Brain microvascular endothelial cell (primary cell): ENCODE measurements around the gene CLDN18.

Experiments
- DNase-seq: peaks from one replicate; pipeline ENCODE4 v3.0.0-alpha.2; 2020
- H3K27ac ChIP-seq: fragments of 250-450 bp; sonication (Bioruptor Pico); 2 replicates; pipeline ENCODE4 v1.5.1; 2020; ENCODE audit warnings: mild to moderate bottlenecking, moderate library complexity
- H3K27me3 ChIP-seq: fragments of 250-450 bp; sonication (Bioruptor Pico); replicated peaks from 2 replicates; pipeline ENCODE4 v1.5.1; 2020; ENCODE audit warnings: mild to moderate bottlenecking
- H3K36me3 ChIP-seq: fragments of 250-450 bp; sonication (Bioruptor Pico); replicated peaks from 2 replicates; pipeline ENCODE4 v1.5.1; 2020; ENCODE audit warnings: mild to moderate bottlenecking
- H3K4me3 ChIP-seq: 2 replicates; pipeline ENCODE4 v1.5.1; 2011; ENCODE audit warnings: low read depth, mild to moderate bottlenecking, control low read depth, low read length, moderate library complexity
- CTCF ChIP-seq: IDR thresholded peaks from 2 replicates; pipeline ENCODE4 v1.5.1; 2011; ENCODE audit warnings: low read depth, mild to moderate bottlenecking, moderate library complexity, low read length, control low read depth, inconsistent platforms; ENCODE audit errors: missing control alignments
- in situ Hi-C: cut with HindIII; loops from 2 replicates; pipeline ENCODE4 v1.10.0; 2017; ENCODE audit warnings: low sequenced_read_pairs, low pct_ligation_motif_present

Gene CLDN18

GRCh38 chr3:137998121-137999042 is 11.6 kb upstream of the CLDN18 start:
- no peaks in the 10 kb centered on the region for H3K36me3 ChIP-seq
- H3K27ac ChIP-seq, result no peak overlapping the region
- no peak overlapping the region for H3K4me3 ChIP-seq
- no peaks in the 10 kb centered on the region for H3K27me3 ChIP-seq
- TF ChIP-seq CTCF, result no peak
- DNase-seq, result no peak
- in situ Hi-C loops, result no loop called here

GRCh38 chr3:138003069-138003468 is 6.9 kb upstream of the CLDN18 start:
- Histone ChIP-seq H3K4me3 (no peak overlapping the region), H3K36me3 (no peaks in the 10 kb centered on the region), H3K27me3 (no peaks in the 10 kb centered on the region), H3K27ac (no peak overlapping the region)
- no peak for DNase-seq
- no peak for TF ChIP-seq CTCF
- in situ Hi-C loops, result no loop called here

- Histone ChIP-seq H3K27ac (no peak overlapping the region), H3K36me3 (no peaks in the 10 kb centered on the region), H3K27me3 (no peaks in the 10 kb centered on the region), H3K4me3 (no peak overlapping the region)
- DNase-seq, result no peak
- in situ Hi-C loops, result no loop called here
- TF ChIP-seq CTCF, result no peak
Measured at GRCh38 chr3:138005627-138006026, 4.3 kb upstream of the CLDN18 start.

- no peak for TF ChIP-seq CTCF
Measured at GRCh38 chr3:138007898-138008297, 2.1 kb upstream of the CLDN18 start.

GRCh38 chr3:138010273-138010590 is 267 bp downstream of the CLDN18 start:
- no peaks in the 10 kb centered on the region for H3K27me3 ChIP-seq
- TF ChIP-seq CTCF, result no peak
- no peaks in the 10 kb centered on the region for H3K36me3 ChIP-seq
- no peak overlapping the region for H3K27ac ChIP-seq
- no peak for DNase-seq
- in situ Hi-C loops, result no loop called here
- H3K4me3 ChIP-seq, result no peak overlapping the region

More at GRCh38 chr3:138007898-138008297, 2.1 kb upstream of the CLDN18 start:
- no peaks in the 10 kb centered on the region for H3K27me3 ChIP-seq
- no peak overlapping the region for H3K4me3 ChIP-seq
- H3K36me3 ChIP-seq, result no peaks in the 10 kb centered on the region
- in situ Hi-C loops, result no loop called here
- DNase-seq, result no peak
- H3K27ac ChIP-seq, result no peak overlapping the region

- in situ Hi-C loops, result no loop called here
- H3K4me3 ChIP-seq, result no peak overlapping the region
- TF ChIP-seq CTCF, result no peak
- no peaks in the 10 kb centered on the region for H3K36me3 ChIP-seq
- DNase-seq, result no peak
- no peaks in the 10 kb centered on the region for H3K27me3 ChIP-seq
- no peak overlapping the region for H3K27ac ChIP-seq
Measured at GRCh38 chr3:138011722-138012121, 1.8 kb downstream of the CLDN18 start.
